ENCODE data around the gene MBD4. TPM values are rescaled to one million over a fixed set of nuclear protein-coding genes. Genes with fewer than 3 reads are reported as not detected.
A peak's percentile ranks its signal among the peaks of the same experiment; 100 is the strongest.

Gene MBD4
- total RNA-seq, 4 donors from 2014 or later = 15.4 to 18.1 (median 16.4) TPM

- in situ Hi-C loops (cut with MboI; ENCODE audit: low sequenced_read_pairs in 4 of 4) (no loop called here), intact Hi-C loops (cut with DNase I; ENCODE audit: low total_unique reads) (loop anchor here (5.0 kb wide), 2 partner anchors 444 to 549 kb away; no protein-coding TSS in a partner anchor)
- Histone ChIP-seq H3K4me1 (peaks cover 4 to 10% of the 10 kb centered on the region in 2 donors), H3K9me3 (no peaks in the 10 kb centered on the region), H3K27ac (no peak overlapping the region), H3K27me3 (no peaks in the 10 kb centered on the region), H3K4me3 (no peak overlapping the region), H3K36me3 (peaks cover 0 to 5% of the 10 kb centered on the region in 2 donors)
- ATAC-seq = peak; percentile 64 to 81
- DNase-seq = peak in 1 of 2 donors; percentile 32
- TF ChIP-seq, protein P1, sequence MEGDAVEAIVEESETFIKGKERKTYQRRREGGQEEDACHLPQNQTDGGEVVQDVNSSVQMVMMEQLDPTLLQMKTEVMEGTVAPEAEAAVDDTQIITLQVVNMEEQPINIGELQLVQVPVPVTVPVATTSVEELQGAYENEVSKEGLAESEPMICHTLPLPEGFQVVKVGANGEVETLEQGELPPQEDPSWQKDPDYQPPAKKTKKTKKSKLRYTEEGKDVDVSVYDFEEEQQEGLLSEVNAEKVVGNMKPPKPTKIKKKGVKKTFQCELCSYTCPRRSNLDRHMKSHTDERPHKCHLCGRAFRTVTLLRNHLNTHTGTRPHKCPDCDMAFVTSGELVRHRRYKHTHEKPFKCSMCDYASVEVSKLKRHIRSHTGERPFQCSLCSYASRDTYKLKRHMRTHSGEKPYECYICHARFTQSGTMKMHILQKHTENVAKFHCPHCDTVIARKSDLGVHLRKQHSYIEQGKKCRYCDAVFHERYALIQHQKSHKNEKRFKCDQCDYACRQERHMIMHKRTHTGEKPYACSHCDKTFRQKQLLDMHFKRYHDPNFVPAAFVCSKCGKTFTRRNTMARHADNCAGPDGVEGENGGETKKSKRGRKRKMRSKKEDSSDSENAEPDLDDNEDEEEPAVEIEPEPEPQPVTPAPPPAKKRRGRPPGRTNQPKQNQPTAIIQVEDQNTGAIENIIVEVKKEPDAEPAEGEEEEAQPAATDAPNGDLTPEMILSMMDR (IDR thresholded peaks at IDR 0.05 in 4 of 5, conservative IDR thresholded peaks at IDR 0.05 in 1 of 5) = peak; percentile 41 to 77 (median 63)
- TF ChIP-seq POLR2A (IDR thresholded peaks at IDR 0.05) = no peak
Observed at GRCh38 chr3:129383292-129383860, 56.4 kb downstream of the MBD4 start.

- Histone ChIP-seq H3K4me1 (peaks cover 4 to 10% of the 10 kb centered on the region in 2 donors), H3K4me3 (no peak overlapping the region), H3K36me3 (peaks cover 0 to 5% of the 10 kb centered on the region in 2 donors), H3K27ac (no peak overlapping the region), H3K27me3 (no peaks in the 10 kb centered on the region), H3K9me3 (no peaks in the 10 kb centered on the region)
- DNase-seq = no peak
- intact Hi-C loops (cut with DNase I; ENCODE audit: low total_unique reads) = loop anchor here (5.0 kb wide), 2 partner anchors 445 to 550 kb away; no protein-coding TSS in a partner anchor
- ATAC-seq = peak; percentile 45 to 76
- in situ Hi-C loops (cut with MboI; ENCODE audit: low sequenced_read_pairs in 4 of 4) = no loop called here
- TF ChIP-seq POLR2A (IDR thresholded peaks at IDR 0.05) = no peak
- TF ChIP-seq, protein P1 (IDR thresholded peaks at IDR 0.05 in 4 of 5, conservative IDR thresholded peaks at IDR 0.05 in 1 of 5) = no peak
Observed at GRCh38 chr3:129382366-129382765, 57.4 kb downstream of the MBD4 start.

Other genes starting within 250 kb of the MBD4 start
- 100 to 1,000 TPM in 1 of 4 donors, 10 to 100 TPM in 3; 59.7 to 101 (median 79.8) TPM for gene COPG1, start 190.3 kb downstream of the MBD4 start, total RNA-seq
- gene HMCES, start 161.1 kb downstream of the MBD4 start, total RNA-seq = 10 to 100 TPM; 24.7 to 35.2 (median 29.5) TPM
- not detected for gene EFCAB12, start 11.3 kb downstream of the MBD4 start, total RNA-seq
- gene IFT122, start 276 bp upstream of the MBD4 start, total RNA-seq = 10 to 100 TPM in 1 of 4 donors, 1 to 10 TPM in 3; 4.6 to 16.4 (median 5.9) TPM
- not detected for gene RHO, start 88.7 kb upstream of the MBD4 start, total RNA-seq
- gene H1-8, start 103.2 kb upstream of the MBD4 start, total RNA-seq = not detected
- 10 to 100 TPM; 15.7 to 70.9 (median 19.9) TPM for gene PLXND1, start 166.7 kb upstream of the MBD4 start, total RNA-seq